ENCODE measurements around the gene SAP30BP. TPM values are rescaled to one million over a fixed set of nuclear protein-coding genes. Genes with fewer than 3 reads are reported as not detected.
A peak's percentile ranks its signal among the peaks of the same experiment; 100 is the strongest.

SAP30BP gene
- total RNA-seq, 1 experiment from 2014 or later, result 105 TPM

- Histone ChIP-seq H3K9me3 (no peaks in the 10 kb centered on the region), H3K36me3 (no peaks in the 10 kb centered on the region), H3K4me3 (no peak overlapping the region; the same call in 1 of the 2 replicates), H3K27me3 (no peaks in the 10 kb centered on the region)
- no peak for DNase-seq
Observed at GRCh38 chr17:75752802-75753513, 85.8 kb downstream of the SAP30BP start.

GRCh38 chr17:75753514-75754377 lies 86.6 kb downstream of the SAP30BP start:
- DNase-seq, result peak; percentile 78
- H3K9me3 ChIP-seq, result no peaks in the 10 kb centered on the region
- peak overlapping the region; percentile 31 for H3K4me3 ChIP-seq
- H3K27me3 ChIP-seq, result no peaks in the 10 kb centered on the region
- no peaks in the 10 kb centered on the region for H3K36me3 ChIP-seq

- Histone ChIP-seq H3K9me3 (no peaks in the 10 kb centered on the region), H3K4me3 (no peak overlapping the region), H3K27me3 (no peaks in the 10 kb centered on the region), H3K36me3 (no peaks in the 10 kb centered on the region)
- no peak for DNase-seq
Observed at GRCh38 chr17:75754378-75755204, 87.5 kb downstream of the SAP30BP start.

- Histone ChIP-seq H3K4me3 (no peak overlapping the region), H3K9me3 (no peaks in the 10 kb centered on the region), H3K27me3 (no peaks in the 10 kb centered on the region), H3K36me3 (no peaks in the 10 kb centered on the region)
- DNase-seq, result peak; percentile 48
Observed at GRCh38 chr17:75755205-75755901, 88.2 kb downstream of the SAP30BP start.

- no peaks in the 10 kb centered on the region for H3K9me3 ChIP-seq
- no peaks in the 10 kb centered on the region for H3K36me3 ChIP-seq
- no peak for DNase-seq
- H3K4me3 ChIP-seq, result no peak overlapping the region
- no peaks in the 10 kb centered on the region for H3K27me3 ChIP-seq
Observed at GRCh38 chr17:75755990-75756389, 88.9 kb downstream of the SAP30BP start.

GRCh38 chr17:75756451-75757085 lies 89.4 kb downstream of the SAP30BP start:
- no peaks in the 10 kb centered on the region for H3K36me3 ChIP-seq
- H3K9me3 ChIP-seq, result no peaks in the 10 kb centered on the region
- no peak for DNase-seq
- no peak overlapping the region for H3K4me3 ChIP-seq
- H3K27me3 ChIP-seq, result no peaks in the 10 kb centered on the region

- H3K36me3 ChIP-seq, result no peaks in the 10 kb centered on the region
- H3K9me3 ChIP-seq, result no peaks in the 10 kb centered on the region
- H3K4me3 ChIP-seq, result no peak overlapping the region
- H3K27me3 ChIP-seq, result no peaks in the 10 kb centered on the region
- no peak for DNase-seq
Observed at GRCh38 chr17:75757086-75757681, 90.0 kb downstream of the SAP30BP start.

Other genes starting within 250 kb of the SAP30BP start
- 10.7 and 12.5 TPM in 2 replicates for gene TMEM94, start 210.7 kb upstream of the SAP30BP start, total RNA-seq (2014; rRNA removed; shearing (Covaris generic); ENCODE audit: low replicate concordance)
- 3.9 and 7.8 TPM in 2 replicates for gene CASKIN2, start 151.8 kb upstream of the SAP30BP start, total RNA-seq (2014; rRNA removed; shearing (Covaris generic); ENCODE audit: low replicate concordance)
- 34.6 and 83.8 TPM in 2 replicates for gene TSEN54, start 150.8 kb upstream of the SAP30BP start, total RNA-seq (2014; rRNA removed; shearing (Covaris generic); ENCODE audit: low replicate concordance)
- gene LLGL2, start 141.6 kb upstream of the SAP30BP start, total RNA-seq (2014; rRNA removed; shearing (Covaris generic); ENCODE audit: low replicate concordance), result 0.39 and 3.9 TPM in 2 replicates
- 0.15 and 4.7 TPM in 2 replicates for gene MYO15B, start 79.5 kb upstream of the SAP30BP start, total RNA-seq (2014; rRNA removed; shearing (Covaris generic); ENCODE audit: low replicate concordance)
- 0.69 TPM in 1 of 2 replicates, not detected in the other for gene SMIM5, start 33.9 kb upstream of the SAP30BP start, total RNA-seq (2014; rRNA removed; shearing (Covaris generic); ENCODE audit: low replicate concordance)
- gene RECQL5, start 184 bp upstream of the SAP30BP start, total RNA-seq (2014; rRNA removed; shearing (Covaris generic); ENCODE audit: low replicate concordance), result 16.8 and 23.0 TPM in 2 replicates
- gene ITGB4, start 54.1 kb downstream of the SAP30BP start, total RNA-seq (2014; rRNA removed; shearing (Covaris generic); ENCODE audit: low replicate concordance), result not detected in 2 replicates
- gene GALK1, start 97.9 kb downstream of the SAP30BP start, total RNA-seq (2014; rRNA removed; shearing (Covaris generic); ENCODE audit: low replicate concordance), result 30.4 and 51.1 TPM in 2 replicates
- gene UNK, start 117.5 kb downstream of the SAP30BP start, total RNA-seq (2014; rRNA removed; shearing (Covaris generic); ENCODE audit: low replicate concordance), result 16.0 and 48.1 TPM in 2 replicates
- gene UNC13D, start 177.1 kb downstream of the SAP30BP start, total RNA-seq (2014; rRNA removed; shearing (Covaris generic); ENCODE audit: low replicate concordance), result 0.20 and 0.23 TPM in 2 replicates
- 6.6 and 7.9 TPM in 2 replicates for gene WBP2, start 188.0 kb downstream of the SAP30BP start, total RNA-seq (2014; rRNA removed; shearing (Covaris generic); ENCODE audit: low replicate concordance)
- 40.4 and 54.2 TPM in 2 replicates for gene TRIM47, start 211.2 kb downstream of the SAP30BP start, total RNA-seq (2014; rRNA removed; shearing (Covaris generic); ENCODE audit: low replicate concordance)
- gene TRIM65, start 229.6 kb downstream of the SAP30BP start, total RNA-seq (2014; rRNA removed; shearing (Covaris generic); ENCODE audit: low replicate concordance), result 27.6 and 49.4 TPM in 2 replicates
- gene MRPL38, start 237.5 kb downstream of the SAP30BP start, total RNA-seq (2014; rRNA removed; shearing (Covaris generic); ENCODE audit: low replicate concordance), result 75.8 and 100 TPM in 2 replicates